NCI-H1092 (cell line): ENCODE results near the gene FCRL4.
A peak's percentile ranks its signal among the peaks of the same experiment; 100 is the strongest.

Experiments
- DNase-seq: peaks from one replicate; lab custom pipeline; 2025; lab: John Stamatoyannopoulos, UW

The FCRL4 gene

DNA sequence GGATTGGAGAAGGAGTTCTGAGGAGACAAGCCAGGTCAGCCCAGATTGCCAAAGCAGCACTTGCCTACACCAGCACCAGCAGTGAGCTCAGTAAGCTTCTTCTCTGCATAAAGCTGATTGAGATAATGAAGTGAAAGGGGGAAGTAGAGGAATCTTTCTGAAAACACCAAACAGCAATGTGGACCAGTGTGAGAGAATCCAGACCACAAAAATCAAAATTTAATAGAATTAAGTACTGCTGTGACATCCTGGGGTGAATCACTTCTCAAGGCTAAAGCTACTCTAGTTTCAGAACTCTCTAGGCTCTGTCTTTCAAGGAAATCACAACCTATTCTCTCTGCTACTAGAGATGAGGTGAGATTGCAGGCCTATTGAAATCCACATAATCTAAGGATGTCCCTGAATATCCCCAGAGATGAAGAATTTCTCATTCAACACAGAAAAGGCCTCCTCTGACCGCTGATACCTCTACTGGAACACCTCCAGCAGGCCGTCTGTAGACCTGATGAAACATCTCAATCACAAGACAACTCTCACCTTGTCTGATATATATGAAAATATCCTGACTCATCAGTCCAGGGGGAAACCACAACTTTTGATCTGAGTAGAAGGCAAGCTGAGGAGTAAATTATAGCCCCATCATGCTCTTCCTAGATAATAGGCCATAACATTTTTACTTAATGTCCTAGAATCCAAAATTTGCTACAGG is at the start of gene FCRL4:
FCRL4 (minus strand) TSS at position 127 of the 709 bp plus-strand sequence. CDS start 141 bp downstream, outside the sequence.
- no peak for DNase-seq

DNA sequence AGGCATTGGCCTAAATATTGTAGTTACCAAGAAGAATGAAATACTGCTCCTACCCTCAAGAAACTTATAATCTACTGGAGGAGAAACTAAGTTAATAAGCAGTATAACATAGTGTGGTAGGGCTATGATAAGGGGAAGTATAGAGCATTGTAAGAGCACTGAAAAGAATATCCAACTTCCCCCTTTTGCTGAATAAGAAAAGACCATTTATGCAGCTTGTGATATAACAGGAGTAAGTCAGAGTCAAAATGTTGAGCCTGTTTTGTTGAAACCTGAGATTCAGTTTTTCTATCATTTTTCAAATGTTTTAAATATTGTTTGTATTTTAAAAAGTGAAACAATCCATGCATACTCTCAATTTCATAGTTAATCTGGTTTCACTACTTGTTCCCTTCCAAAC is 48.3 kb upstream of the FCRL4 start:
- DNase-seq: no peak

DNA sequence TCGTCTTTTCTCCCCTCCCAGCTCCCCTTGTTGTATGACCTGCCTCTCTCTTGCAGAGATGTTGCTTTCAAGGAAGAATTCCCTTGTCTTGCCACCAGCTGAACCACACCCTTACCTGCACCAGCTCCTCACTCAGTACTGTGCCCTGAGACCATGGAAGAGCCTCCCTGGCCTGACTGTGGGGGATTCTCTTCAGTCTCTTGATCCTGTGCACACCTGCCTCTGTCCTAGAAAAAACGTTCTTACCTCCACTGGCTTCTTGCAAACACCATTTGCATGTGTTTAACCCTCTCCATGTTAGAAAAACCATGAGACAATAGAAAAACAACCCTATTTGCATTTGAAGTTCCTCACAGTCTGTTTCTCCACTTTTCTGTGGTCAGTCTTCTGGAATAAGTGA is 43.3 kb upstream of the FCRL4 start:
- DNase-seq: no peak

DNA sequence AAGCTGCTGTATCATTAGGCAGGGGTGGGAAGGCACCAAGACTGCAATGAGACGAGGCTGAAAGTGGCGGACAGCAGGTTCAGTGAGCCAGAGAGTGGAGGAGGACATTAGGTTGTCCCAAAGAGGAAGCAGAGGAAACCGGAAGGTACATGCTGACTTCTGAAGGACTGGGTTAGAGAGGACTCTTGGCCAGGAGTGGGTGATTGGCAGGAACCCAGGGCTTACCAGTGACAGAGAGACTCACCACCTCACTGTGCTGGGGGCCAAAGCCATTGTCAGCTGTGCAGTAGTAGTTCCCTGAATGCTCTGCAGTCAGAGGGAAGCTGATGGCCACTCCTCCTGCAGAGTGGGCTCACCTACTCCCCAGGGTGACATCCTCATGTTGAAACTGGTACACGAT is 41.9 kb upstream of the FCRL4 start:
- DNase-seq: no peak

DNA sequence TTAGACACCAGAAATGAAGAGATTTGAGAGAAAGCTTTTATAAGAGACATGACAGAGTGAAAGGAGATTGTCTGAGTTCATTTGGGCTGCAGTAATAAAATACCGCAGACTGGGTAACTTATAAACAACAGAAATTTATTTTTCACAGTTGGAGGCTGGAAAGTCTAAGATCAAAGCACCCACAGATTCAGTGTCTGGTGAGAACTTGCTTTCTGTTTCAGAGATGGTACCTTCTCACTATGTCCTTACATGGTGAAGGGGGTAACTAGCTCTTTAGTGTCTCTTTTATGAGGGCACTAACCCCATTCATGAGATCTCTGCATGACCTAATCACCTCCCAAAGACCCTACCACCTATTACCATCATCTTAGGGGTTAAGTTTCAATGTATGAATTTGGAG is 30.9 kb upstream of the FCRL4 start:
- DNase-seq: no peak

DNA sequence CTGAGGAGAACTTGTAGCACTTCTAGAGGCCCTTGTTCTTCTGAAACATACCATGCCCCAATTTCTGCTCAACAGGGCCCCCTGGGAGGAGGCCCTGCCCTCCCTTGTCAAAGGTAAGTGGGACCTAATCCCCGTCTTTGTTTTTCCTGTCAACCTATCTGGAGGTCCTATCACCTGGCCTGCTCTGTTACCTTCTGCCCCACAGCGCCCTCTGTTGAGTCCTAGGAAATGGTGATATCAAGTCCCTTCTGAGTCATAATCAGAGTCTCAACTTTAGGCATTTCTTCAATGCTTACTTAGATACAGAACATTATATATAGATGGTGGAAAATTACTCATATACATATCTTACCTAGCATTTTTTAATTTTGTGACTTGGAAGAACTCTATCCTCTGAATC is 28.2 kb upstream of the FCRL4 start:
- no peak for DNase-seq

DNA sequence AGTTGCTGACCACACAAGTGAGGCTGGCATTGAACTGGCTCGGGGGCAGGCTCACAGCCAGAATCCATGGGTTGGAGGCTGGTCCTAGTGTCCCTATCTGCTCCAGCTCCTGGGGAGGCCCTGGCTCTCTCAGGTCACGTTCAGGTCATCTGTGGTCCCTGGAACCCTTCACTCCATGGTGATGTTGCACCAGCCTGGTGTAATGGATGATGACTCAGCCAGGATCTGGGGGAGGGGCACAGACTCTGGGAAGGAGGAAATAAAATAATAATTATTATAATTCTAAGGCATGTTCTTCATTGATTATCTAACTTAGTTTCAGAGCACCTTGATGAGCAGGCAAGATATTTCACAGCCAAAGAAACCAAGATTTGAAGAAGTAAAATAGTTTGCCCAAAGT is 26.6 kb upstream of the FCRL4 start:
- DNase-seq: no peak

DNA sequence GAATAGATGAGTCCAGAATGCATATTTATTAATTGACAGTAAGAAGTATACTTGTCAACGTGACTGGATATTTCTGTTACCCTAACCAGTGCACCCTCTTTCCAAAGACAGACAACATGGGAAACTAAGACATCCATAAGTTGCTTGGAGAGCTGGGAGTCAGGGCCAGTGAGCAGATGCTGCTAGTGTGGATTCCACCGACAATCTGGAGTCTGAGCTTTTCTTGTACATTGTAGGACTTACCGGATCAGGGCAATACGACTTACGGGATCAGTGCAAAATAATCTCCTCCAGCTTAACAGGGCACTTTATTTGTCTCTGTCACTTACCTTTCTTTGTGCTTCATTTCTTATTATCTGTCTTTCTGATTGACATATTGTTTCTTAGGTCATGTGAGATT is 24.6 kb upstream of the FCRL4 start:
- no peak for DNase-seq

DNA sequence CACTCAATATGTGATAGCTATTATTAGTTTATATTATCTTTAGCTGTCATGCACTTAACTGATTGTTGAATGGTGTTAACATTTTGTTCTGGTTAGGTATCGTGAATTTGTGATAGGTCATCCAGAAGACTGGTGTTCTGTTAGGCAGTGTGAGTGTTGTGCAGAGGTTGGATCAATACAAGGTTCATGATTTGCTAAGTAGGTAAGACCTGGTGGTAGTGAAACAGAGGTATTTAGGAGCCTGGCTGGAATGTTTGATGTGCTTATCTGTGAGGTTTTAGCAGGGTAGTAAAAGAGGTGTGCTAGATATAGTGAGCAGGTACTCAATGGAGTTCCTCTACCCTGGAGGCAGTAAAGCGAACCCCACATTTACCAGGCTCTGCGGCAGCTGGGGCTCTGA is 20.3 kb upstream of the FCRL4 start:
- DNase-seq: no peak

DNA sequence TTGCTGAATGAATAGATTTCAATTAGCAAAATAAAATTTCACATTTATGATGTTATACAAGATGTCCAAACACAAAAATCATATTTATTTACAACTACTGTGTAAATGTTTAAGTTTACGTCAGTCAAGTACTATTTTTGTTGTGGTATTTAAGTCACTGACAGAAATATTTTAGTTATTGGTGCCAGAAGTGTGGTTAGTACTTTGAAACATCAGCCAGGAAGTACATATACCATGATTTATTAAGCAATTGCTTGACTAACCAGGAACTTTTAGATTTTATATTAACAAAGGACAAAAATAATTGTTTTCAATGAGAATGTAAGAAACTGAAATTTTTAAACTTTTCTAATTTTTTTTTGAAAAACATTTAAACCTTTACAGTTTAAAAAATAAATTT is 2.4 kb upstream of the FCRL4 start:
- no peak for DNase-seq

DNA sequence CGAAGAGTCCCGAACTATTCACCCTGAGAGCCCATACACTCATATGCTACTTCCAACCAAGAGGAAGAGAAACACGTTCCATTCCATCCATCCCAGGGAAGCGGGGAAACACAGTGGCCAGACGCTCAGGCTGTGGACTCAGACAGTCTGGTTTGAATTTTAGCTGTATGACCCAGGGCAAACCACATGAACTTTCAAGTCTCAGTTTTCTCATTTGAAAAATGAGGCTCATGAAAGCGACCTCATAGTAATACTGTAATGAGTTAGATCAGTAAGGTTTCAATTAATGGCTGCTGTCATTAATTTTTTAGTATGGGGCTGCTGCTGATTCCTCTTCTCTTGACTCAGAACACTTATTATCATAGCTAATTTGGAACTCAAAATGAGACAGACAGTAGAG is 1.5 kb downstream of the FCRL4 start:
- no peak for DNase-seq

DNA sequence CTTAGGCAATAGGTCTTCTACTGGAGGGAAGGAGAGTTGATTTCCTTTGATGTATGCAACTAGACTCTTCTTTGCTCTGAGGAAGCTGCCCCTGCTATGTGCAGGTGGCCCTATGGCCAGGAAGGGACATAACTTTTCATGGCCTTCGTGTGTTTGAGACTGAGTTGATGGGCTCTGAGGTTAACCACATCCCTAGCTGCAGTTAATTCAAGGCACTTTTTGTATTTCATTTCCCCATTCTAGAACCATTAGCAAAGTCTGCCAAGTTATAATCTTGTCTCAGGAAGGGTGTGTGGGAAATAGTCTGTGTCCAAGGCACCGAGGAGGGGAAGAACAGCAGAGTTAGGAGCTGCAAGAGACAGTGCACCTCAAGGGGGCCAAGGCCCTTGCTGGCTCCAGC is 2.5 kb downstream of the FCRL4 start:
- no peak for DNase-seq

DNA sequence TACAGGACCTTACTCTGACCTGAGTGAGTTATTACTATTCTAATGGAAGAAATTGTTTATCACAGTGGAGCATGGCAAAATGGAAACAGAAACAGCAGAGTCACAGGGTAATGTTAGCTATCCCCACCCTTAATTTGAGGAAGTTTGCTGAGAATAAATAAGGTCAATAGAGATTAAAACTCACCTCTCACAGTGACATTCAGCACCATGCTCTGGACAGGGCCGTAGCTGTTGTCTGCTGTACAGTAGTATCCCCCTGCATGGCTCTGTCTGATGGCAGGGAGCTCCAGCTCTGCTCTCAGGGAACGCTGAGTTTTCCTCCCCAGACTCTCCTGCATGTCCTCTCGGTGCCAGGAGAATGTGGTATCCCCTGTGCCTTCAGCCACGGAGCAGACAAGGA is 11.9 kb downstream of the FCRL4 start:
- no peak for DNase-seq

DNA sequence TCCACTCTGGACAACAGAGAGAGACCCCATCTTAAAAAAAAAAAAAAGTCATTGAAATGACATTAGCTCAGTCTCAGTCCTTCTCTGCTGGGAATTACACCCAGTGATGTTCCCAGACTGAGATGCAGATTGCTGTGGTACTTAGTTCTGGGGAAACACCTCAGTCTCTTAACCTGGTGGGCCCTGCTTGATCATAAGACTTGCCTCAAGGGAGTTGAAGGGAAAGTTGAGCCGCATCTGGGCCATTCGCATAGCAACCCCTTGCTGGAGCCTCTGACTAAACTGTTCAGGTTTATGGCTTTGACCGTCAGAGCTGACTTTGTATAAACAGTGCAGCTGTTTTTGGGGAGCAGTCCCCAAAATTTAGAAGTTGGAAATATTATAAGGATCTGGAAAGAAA is 13.4 kb downstream of the FCRL4 start:
- DNase-seq: no peak

DNA sequence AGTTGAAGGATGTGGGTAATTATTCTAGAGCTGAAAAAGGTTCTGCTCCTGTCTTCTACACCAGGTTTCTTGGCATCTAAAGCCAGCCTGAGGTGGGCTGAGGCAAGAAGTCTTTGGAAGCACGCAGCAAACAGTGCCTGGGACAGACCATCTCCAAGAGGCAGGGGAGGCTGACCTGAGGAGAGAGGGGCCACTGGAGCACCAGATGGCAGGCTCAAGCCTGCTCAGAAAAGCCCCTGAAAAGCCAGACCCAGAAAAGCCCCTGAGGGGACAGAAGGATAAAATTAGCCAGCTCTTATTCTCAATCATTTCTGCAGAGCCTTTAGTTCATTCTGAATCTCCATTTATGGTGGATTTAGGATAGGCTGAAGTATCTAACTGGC is 17.1 kb downstream of the FCRL4 start:
- no peak for DNase-seq

DNA sequence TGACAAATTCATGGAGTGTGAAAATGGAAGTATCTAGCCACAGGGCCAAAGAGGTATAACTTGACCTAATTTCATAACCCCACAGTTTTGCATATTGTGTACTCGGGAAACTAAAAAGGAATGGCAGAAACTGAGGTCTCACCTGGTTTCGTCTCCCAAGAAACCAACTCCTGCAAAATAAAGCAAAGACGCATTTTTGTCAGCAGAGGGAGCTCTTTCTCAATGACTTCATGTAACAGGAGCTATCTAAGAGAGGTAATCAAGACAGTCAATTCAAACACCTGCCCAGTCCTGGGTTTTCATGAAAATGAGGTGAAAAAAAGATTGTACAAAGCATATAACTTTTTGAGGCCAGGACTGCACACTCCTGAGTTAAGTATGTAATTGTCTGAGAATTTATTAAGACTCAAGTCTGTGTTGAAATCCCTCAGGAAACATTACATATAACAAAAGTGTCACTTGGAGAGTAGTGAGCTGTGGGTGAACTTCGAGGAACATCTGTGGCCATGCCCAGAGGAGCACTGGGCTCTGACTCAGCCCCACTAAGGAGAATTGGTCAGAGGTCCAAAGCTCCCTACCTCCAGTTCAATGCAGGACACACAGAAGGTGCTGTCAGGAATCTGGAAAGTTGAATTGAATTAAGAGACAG is 17.6 kb downstream of the FCRL4 start:
- DNase-seq: peak; percentile 36

DNA sequence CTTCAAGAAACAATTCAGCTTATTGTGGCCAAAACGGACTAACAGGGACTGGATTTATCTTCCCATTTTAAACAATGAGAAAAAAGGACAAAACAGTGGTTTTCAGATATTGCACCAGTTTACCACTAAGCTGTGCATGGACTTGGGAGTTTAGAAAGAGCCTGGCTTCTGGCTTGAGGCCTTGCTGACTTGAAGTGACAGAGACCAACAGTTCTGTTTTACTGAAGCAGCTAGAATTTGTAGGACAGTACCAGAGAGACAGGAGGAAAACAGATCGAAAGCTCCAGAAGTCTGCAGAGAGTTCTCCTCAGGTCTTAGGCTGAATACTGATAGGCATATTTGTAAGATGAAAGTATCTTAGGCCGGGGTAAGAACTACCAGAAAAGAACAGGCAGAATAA is 20.5 kb downstream of the FCRL4 start:
- no peak for DNase-seq

DNA sequence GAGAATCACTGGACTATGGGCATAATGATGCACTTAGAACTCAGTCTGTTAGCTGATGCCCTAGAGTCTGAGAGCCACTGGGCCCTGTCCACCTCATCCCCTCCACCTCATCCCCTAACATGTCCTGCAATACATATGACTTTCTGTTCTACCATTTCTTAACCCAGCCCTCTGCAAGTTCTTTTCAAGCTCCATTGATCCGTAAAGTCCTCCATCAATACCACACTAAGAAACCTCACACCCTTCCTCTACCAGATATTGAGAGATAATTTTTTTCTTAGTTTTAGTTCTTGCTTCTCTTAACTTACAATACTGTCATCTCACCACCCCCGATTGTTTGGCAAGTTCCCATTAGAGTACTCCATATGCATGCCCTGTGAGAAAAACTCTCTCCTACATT is 22.1 kb downstream of the FCRL4 start:
- DNase-seq: no peak

DNA sequence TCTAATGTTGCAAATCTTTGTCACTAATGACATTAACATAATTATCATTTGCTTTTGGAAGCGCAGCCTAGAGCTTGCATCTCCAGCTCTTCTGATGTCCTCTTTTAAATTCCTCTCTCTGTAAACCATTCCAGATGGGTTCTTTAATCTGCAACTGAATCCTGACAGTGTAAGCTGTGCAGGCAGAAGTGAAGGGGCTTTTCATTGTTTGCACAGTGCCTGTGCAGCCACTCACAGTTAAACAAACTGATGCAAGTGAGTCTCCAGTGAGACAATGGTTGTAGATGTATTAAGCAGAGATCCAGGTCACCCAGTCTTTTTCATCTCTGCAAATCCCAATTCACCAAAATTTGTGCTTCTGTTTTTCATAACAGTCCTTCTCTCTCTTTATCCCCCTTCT is 23.0 kb downstream of the FCRL4 start:
- no peak for DNase-seq

DNA sequence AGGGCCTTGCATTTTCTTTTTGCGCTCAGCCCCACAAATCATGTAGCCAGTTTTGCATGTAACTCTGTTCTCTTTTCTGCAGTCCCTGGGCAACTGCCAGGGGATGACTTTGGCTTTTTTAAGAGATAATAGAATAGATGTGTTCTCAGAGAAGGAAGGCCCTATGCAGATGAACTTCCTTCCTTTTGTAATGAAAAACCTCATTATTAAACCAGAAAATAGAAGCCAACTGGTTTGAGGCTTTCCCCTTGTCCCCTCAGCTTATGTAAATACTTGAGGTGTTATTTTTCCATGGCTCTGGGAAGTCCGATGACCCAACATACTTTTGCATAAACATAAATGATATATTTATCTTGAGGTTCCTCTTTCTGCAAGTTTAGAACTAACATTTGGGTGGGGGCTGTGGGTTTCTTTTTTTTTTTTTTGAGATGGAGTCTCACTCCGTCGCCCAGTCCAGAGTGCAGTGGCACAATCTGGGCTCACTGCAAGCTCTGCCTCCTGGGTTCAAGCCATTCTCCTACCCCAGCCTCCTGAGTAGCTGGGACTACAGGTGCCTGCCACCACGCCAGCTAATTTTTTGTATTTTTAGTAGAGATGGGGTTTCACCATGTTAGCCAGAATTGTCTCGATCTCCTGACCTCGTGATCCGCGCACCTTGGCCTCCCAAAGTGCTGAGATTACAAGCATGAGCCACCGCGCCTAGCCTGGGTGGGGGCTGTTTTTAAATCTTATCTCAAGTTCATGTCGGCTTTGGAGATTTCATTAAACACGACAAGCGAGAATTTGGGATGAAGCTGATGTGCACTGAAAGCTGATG is 31.2 kb downstream of the FCRL4 start:
- no peak for DNase-seq

DNA sequence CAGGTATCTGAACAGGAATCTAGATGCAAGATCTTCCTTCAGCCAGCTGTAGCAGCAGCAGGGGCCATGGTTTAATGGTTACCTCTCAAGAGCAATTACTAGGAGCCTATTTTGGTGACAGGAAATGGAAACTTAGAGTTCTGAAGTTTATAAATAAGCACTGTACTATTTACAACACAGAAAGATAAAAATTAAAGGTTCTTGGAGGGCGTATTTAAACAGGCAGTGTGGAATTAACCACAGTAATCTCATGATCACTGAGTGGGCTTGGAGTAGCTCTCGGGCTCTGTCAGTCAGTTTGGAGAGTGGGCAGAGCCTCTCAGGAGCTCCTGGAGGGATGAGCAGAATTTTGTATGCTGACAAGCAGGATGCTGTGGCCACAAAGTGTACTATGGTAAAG is 35.4 kb downstream of the FCRL4 start:
- no peak for DNase-seq

DNA sequence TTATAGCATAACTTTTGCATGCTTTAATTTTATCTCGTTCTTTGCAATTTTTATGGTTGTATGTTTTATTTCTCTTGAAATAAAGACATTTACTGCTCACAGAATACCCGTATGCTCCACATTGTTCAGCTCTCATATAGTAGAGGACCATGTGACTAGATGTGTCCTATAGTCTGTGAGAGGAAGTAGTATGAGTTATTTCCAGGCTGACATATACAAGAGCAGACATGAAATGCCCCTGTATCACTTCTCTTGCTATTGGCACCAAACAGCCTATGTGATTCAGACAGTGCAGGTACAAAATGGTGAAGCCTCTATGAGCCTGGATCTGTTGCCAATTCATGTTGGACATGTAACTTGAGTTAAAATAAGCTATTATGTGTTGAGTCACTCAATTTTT is 39.8 kb downstream of the FCRL4 start:
- no peak for DNase-seq
